Measurements from ENCODE around the gene LUZP4. TPM values are rescaled to one million over a fixed set of nuclear protein-coding genes. Genes with fewer than 3 reads are reported as not detected.

Gene LUZP4, protein sequence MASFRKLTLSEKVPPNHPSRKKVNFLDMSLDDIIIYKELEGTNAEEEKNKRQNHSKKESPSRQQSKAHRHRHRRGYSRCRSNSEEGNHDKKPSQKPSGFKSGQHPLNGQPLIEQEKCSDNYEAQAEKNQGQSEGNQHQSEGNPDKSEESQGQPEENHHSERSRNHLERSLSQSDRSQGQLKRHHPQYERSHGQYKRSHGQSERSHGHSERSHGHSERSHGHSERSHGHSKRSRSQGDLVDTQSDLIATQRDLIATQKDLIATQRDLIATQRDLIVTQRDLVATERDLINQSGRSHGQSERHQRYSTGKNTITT
- not detected in 2 replicates for total RNA-seq

DNA sequence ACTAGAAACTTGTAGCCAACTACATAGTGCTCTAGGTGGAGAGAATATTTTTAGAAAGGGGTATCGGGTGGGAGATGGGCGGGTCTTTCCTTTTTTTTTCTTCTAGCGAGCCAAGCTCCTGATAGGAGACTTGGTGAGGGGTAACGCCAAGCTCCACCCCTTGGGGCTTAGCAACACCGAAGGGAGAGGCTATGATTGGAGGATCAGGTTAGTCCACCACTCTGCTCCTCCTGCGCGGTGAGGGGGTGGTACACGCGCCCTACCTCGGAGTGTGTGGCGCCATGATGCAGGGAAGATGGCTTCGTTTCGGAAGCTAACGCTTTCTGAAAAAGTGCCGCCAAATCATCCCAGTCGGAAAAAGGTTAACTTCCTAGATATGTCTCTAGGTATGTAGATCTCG, at the start of gene LUZP4:
Gene LUZP4, plus strand, starts transcription at position 251 of the 400 bp plus-strand sequence. Its CDS starts 45 bp downstream, at position 296.

Other genes starting within 250 kb of the LUZP4 start
- gene RBMXL3, start 100.3 kb upstream of the LUZP4 start, total RNA-seq = not detected in 2 replicates
- gene LRCH2, start 55.6 kb upstream of the LUZP4 start, total RNA-seq = 0.72 and 0.81 TPM in 2 replicates

Data from cardiac atrium fibroblast (primary cell).